Measurements from ENCODE around the gene MPZL1. TPM values are rescaled to one million over a fixed set of nuclear protein-coding genes. Genes with fewer than 3 reads are reported as not detected.

The MPZL1 gene
- total RNA-seq, 1 donor from 2014 or later: 85.5 TPM

DNA sequence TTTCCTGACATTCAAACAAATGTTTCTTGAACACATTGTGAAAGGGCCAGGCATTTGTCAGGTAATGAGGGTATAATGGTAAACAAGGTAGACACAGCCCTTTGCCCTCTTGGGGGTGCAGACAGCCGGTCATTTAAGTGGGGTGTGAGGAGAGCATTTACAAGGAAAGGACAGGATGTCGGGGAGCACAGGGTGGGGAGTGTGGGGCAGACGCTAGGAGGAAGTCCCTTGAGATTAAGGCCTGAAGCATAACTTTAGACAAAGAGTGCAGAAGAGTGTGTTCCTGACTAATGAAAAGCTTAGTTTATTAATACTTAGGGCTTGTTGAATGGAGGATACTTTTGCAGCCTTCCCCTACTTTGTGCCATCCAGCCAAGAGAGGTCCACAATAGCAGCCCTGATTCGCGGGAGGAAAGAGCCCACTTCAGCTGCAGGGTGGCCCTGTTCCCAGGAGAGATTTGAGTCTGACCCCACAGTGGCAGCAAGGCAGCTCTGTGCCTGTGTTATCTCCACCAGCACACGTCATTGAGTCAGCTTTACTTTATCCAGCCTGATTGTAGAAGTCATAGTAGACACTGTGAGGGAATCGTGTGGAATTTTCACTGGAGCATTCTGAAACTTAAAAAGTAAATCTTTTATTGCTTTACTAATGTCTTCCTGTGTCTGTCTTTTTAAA lies 35.1 kb downstream of the MPZL1 start:
- Histone ChIP-seq H3K36me3 (ENCODE audit: control insufficient read depth, insufficient read depth, low read length) (no peaks in the 10 kb centered on the region), H3K27me3 (ENCODE audit: control insufficient read depth, insufficient read depth, low read length) (no peaks in the 10 kb centered on the region), H3K4me3 (ENCODE audit: low read depth, low read length) (no peak overlapping the region)
- DNase-seq (ENCODE audit: low read depth): no peak
- TF ChIP-seq, protein P1, sequence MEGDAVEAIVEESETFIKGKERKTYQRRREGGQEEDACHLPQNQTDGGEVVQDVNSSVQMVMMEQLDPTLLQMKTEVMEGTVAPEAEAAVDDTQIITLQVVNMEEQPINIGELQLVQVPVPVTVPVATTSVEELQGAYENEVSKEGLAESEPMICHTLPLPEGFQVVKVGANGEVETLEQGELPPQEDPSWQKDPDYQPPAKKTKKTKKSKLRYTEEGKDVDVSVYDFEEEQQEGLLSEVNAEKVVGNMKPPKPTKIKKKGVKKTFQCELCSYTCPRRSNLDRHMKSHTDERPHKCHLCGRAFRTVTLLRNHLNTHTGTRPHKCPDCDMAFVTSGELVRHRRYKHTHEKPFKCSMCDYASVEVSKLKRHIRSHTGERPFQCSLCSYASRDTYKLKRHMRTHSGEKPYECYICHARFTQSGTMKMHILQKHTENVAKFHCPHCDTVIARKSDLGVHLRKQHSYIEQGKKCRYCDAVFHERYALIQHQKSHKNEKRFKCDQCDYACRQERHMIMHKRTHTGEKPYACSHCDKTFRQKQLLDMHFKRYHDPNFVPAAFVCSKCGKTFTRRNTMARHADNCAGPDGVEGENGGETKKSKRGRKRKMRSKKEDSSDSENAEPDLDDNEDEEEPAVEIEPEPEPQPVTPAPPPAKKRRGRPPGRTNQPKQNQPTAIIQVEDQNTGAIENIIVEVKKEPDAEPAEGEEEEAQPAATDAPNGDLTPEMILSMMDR (IDR thresholded peaks at IDR 0.05; ENCODE audit: insufficient read depth, low read length, poor library complexity, severe bottlenecking): no peak

GRCh38 chr1:167757433-167758309 lies 35.9 kb downstream of the MPZL1 start:
- Histone ChIP-seq H3K27me3 (ENCODE audit: control insufficient read depth, insufficient read depth, low read length) (no peaks in the 10 kb centered on the region), H3K4me3 (ENCODE audit: low read depth, low read length) (no peak overlapping the region), H3K36me3 (ENCODE audit: control insufficient read depth, insufficient read depth, low read length) (no peaks in the 10 kb centered on the region)
- TF ChIP-seq, protein P1 (IDR thresholded peaks at IDR 0.05; ENCODE audit: insufficient read depth, low read length, poor library complexity, severe bottlenecking): no peak
- DNase-seq (ENCODE audit: low read depth): no peak

- no peak for DNase-seq (ENCODE audit: low read depth)
- TF ChIP-seq, protein P1 (IDR thresholded peaks at IDR 0.05; ENCODE audit: insufficient read depth, low read length, poor library complexity, severe bottlenecking): no peak
- Histone ChIP-seq H3K27me3 (ENCODE audit: control insufficient read depth, insufficient read depth, low read length) (no peaks in the 10 kb centered on the region), H3K36me3 (ENCODE audit: control insufficient read depth, insufficient read depth, low read length) (no peaks in the 10 kb centered on the region), H3K4me3 (ENCODE audit: low read depth, low read length) (no peak overlapping the region)
These were observed 39.6 kb downstream of the MPZL1 start for GRCh38 chr1:167761400-167761799.

DNA sequence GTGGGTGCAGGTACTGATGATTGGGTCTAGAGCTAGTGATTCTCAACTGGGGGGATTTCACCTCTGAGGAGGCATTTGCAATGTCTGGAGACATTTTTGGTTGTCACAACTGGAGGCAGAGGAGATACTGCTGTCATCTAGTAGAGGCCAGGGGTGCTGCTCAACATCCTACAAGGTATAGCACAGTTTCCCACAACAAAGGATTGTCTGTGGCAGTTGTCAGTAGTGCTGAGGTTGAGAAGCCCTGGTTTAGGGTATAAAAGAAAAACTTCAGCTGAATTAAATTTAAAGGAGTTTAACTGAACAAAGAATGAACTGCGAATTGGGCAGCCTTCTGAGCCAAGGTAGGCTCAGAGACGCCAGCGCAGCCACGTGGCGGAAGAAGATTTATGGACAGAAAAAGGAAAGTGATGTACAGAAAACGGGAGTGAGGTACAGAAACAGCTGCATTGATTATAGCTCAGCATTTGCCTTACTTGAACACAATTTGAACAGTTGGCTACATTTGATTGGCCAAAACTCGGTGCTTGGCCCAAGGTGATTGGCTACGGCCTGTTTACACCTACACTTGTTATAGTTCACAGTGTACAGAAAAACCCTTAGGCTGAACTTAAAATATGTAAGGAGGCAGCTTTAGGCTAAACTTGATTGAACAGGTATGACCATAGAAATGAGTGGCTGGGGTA lies 40.4 kb downstream of the MPZL1 start:
- H3K27me3 ChIP-seq (ENCODE audit: control insufficient read depth, insufficient read depth, low read length): no peaks in the 10 kb centered on the region
- TF ChIP-seq, protein P1 (IDR thresholded peaks at IDR 0.05; ENCODE audit: insufficient read depth, low read length, poor library complexity, severe bottlenecking): no peak
- no peak for DNase-seq (ENCODE audit: low read depth)

DNA sequence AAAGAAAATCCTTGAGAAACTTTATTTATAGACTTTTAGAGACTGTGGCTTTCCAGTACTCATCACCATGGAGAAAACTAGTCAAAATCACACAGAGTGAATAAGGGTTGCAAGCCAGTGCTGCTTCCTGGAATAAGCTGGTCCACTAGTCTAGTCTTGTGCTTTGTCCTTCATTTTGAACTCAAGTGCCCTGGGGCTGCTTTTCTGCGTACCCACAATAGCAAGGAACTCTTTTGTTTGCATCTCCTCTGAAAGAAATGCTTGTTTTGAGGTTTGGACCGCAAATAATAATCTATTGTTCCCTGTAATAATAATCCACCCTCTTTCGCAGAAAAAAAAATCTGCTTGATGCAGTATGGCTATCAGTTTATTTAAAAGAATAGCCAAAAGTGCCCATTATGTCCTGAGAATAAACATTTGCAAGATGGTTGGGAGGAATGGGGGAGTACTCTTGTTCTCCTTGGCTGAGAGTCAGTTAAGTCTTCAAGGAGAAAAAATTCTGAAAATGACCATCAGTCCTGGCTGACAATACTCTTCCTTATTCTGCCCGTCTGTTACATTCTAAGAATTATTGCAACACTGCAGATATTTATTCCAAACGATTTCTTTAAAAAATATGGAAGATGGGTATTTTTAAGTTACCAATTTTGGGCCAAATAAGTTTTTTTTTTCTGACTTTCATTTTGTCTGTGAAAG lies 41.9 kb downstream of the MPZL1 start:
- TF ChIP-seq, protein P1 (IDR thresholded peaks at IDR 0.05; ENCODE audit: insufficient read depth, low read length, poor library complexity, severe bottlenecking): no peak
- no peak for DNase-seq (ENCODE audit: low read depth)
- no peaks in the 10 kb centered on the region for H3K36me3 ChIP-seq (ENCODE audit: control insufficient read depth, insufficient read depth, low read length)
- no peaks in the 10 kb centered on the region for H3K27me3 ChIP-seq (ENCODE audit: control insufficient read depth, insufficient read depth, low read length)
- no peak overlapping the region for H3K4me3 ChIP-seq (ENCODE audit: low read depth, low read length)

More for the DNA sequence above, 40.4 kb downstream of the MPZL1 start:
- Histone ChIP-seq H3K36me3 (ENCODE audit: control insufficient read depth, insufficient read depth, low read length) (no peaks in the 10 kb centered on the region), H3K4me3 (ENCODE audit: low read depth, low read length) (no peak overlapping the region)
